Measurements from ENCODE around the gene THAP8. TPM values are rescaled to one million over a fixed set of nuclear protein-coding genes. Genes with fewer than 3 reads are reported as not detected.
"Not testable (repeated sequence)": the region's sequence is repeated elsewhere in the genome, so short reads cannot be mapped to it uniquely, and the experiment has no call there.

Gene THAP8
- total RNA-seq, 1 donor from 2014 or later, result 16.0 TPM

- DNase-seq (ENCODE audit: low read depth), result not testable (repeated sequence)
These were observed 14.9 kb upstream of the THAP8 start for GRCh38 chr19:36068810-36069499.

DNA sequence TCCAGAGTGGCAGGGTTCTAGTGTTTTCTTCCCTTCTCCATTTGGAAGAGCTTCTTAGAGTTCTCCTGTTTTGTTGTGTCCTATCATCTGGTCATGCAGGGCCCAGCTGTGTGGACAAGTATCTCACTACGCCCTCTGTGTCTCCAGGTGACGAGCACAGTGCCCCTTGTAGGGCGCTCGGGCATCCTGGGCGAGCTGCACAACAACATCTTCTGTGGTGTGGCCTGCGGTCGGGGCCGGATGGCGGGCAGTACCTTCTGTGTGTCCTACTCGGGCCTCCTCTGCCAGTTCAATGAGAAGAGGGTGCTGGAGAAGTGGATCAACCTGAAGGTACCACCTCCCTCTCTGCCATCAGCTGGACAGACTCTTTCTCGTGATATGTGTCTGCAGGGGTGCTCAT lies 13.6 kb upstream of the THAP8 start:
- DNase-seq (ENCODE audit: low read depth), result no peak

- DNase-seq (ENCODE audit: low read depth), result no peak
These were observed 10.7 kb upstream of the THAP8 start for GRCh38 chr19:36064826-36065225.

- no peak for DNase-seq (ENCODE audit: low read depth)
These were observed 7.3 kb upstream of the THAP8 start for GRCh38 chr19:36061367-36061766.

GRCh38 chr19:36060430-36060829 lies 6.3 kb upstream of the THAP8 start:
- peak; percentile 61 for DNase-seq (ENCODE audit: low read depth)

GRCh38 chr19:36059180-36059910 lies 5.3 kb upstream of the THAP8 start:
- peak; percentile 80 for DNase-seq (ENCODE audit: low read depth)

DNA sequence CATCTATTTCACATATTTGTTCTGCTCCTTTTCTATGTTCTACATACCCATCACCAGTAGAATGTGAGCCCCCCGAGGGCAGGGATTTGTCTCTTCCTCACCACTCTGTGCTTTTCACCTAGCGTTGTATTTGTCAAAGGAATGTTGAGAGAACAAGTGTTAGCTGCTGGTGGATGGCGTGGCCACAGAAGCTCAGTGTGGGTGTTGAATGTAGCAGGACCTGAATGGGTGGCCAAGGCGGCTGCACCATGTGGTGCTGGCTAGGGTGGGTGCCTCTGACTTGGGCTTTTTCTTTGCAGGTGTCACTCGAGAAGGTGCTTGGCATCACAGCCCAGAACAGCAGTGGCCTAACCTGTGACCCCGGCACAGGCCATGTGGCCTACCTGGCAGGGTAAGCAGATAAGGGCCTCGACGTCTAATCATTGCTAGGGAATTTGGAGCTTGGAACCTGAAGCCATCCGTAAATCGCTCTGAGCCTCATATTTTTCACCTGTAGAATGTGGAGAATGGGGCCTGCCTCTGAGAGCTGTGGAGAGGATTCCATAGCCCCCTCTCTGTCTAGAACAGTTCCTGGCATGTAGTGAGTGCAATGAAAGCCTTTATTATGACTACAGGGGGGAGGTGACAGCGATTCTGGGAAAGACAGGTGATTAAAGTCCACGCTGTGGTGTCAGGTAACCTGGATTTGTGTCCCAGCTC lies 4.5 kb upstream of the THAP8 start:
- peak; percentile 13 for DNase-seq (ENCODE audit: low read depth)

GRCh38 chr19:36054733-36055686 lies 925 bp upstream of the THAP8 start, which contains the start of gene WDR62:
Gene WDR62 (plus strand): TSS chr19:36054897. CDS start chr19:36054972, 75 bp downstream.
- DNase-seq (ENCODE audit: low read depth), result peak; percentile 93

GRCh38 chr19:36051637-36052036 lies 2.4 kb downstream of the THAP8 start:
- DNase-seq (ENCODE audit: low read depth), result no peak

DNA sequence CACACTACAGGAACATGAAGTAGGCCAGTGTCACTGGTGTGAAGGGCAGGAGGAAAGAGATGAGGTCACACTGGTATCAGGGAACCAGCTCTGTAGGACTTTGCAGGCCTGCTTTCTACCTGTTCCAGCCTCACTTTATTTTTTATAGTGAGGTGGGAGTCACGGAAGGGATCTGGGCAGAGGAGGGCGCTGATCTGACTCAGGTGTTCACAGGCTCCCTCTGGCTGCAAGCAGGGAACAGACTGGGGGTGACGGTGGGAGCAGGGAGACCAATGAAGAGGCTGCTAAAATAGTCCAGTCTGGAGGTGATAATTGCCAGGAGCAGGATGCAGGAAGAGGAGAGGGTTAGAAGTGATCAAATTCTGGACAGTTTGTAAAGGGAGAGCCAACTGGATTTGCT lies 2.8 kb downstream of the THAP8 start:
- no peak for DNase-seq (ENCODE audit: low read depth)

- DNase-seq (ENCODE audit: low read depth), result no peak
These were observed 4.9 kb downstream of the THAP8 start for GRCh38 chr19:36049080-36049698.

- no peak for DNase-seq (ENCODE audit: low read depth)
These were observed 6.2 kb downstream of the THAP8 start for GRCh38 chr19:36047835-36048234.

GRCh38 chr19:36046443-36047050 lies 7.5 kb downstream of the THAP8 start:
- DNase-seq (ENCODE audit: low read depth), result no peak

DNA sequence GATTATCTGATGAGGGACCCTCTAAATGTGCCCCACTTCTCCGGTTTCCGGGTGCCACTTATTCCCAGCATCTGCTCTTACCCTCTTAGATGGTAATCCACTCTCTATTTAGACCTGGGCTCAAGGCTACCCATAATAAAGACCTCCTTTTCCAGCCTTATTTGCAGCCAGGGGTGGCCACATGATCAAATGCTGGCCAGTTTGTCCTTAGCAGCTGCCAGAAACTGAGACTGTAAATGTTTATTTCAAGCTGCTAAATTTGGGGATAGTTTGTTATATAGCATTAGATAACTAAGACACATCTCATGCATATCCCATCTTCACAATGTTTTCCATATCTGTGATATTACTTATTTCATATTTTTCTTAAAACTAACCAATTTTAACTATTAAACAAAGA lies 10.1 kb downstream of the THAP8 start:
- no peak for DNase-seq (ENCODE audit: low read depth)

DNA sequence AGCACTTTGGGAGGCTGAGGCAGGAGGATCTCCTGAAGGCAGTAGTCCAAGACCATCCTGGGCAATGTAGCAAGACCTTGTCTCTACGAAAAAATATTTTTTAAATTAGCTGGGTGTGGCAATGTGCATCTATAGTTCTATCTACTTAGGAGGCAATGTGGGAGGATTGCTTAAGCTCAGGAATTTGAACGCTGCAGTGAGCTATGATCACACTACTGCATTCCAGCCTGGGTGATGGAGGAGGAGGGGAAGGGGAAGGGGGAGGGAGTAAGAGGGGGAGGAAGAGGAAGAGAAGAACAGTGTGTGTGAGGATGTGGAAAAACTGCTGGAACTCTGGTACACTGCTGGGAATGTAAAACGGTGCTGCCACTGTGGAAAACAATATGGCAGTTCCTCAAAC lies 12.3 kb downstream of the THAP8 start:
- DNase-seq (ENCODE audit: low read depth), result peak; percentile 22

DNA sequence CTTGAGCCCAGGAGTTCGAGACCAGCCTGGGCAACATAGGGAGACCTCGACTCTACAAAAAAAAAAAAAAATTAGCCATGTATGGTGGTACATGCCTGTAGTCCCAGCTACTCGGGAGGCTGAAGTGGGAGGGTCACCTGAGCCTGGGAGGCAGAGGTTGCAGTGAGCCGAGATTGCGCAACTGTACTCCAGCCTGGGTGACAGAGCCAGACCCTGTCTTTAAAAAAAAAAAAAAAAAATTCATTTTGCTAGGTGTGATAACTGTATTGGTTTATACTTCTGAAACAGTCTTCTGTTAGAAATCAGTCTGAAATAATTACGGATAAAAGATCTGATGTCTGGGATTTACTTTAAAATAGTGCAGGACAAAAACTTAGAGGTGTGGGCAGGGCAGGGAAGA lies 13.0 kb downstream of the THAP8 start:
- not testable (repeated sequence) for DNase-seq (ENCODE audit: low read depth)

DNA sequence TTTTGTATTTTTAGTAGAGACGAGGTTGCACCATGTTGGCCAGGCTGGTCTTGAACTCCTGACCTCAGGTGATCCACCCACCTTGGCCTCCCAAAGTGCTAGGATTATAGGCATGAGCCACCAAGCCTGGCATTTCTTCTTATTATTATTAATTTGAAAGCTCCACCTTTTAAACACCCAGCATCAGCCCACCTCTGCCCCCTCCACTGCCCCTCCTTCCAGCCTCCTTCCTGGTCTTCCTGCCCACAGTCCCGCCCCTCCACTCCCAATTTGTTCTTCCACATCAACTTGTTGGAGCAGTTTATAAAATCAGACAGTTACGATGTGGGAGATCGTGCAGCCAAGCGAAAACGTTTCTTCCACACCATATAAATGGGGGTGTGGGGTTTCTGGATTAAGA lies 13.6 kb downstream of the THAP8 start:
- no peak for DNase-seq (ENCODE audit: low read depth)

GRCh38 chr19:36032251-36033104 lies 21.6 kb downstream of the THAP8 start, which contains the start of gene CLIP3:
Gene CLIP3 (minus strand): TSS chr19:36032873. CDS start chr19:36032357, 516 bp downstream.
- DNase-seq (ENCODE audit: low read depth), result peak; percentile 70

DNA sequence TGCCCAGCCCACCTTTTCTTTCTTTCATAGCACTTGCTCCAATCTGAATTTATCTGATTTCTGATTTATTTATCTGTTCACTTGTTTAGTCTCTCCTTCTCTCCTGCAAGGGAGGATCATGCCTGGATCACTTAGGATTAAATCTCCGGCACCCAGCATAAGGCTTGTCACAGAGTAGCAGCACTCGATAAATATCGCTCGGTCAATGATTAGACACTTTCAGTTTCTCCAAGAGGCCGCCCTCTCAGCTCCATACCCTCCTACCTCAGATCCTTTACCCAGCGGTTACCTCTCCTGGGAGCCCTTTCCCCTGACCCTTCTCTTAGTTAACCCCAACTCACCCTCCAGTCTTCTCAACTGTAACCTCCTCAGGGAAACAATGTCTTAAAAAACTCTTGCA lies 22.8 kb downstream of the THAP8 start:
- DNase-seq (ENCODE audit: low read depth), result no peak
